22Rv1 (cell line): Measurements from ENCODE around the gene CACNA1A.

Source experiments
- H3K27ac ChIP-seq: fragments of 450-650 bp; 2 replicates; pipeline ENCODE4 v1.5.1; 2017
- CTCF ChIP-seq: fragments of 450-650 bp; IDR thresholded peaks from 2 replicates; pipeline ENCODE4 v1.5.1; 2017; ENCODE audit warnings: mild to moderate bottlenecking
- ZFX ChIP-seq: fragments of 450-650 bp; IDR thresholded peaks from 2 replicates; pipeline ENCODE4 v1.6.1; 2017; ENCODE audit warnings: antibody characterized with exemption, borderline replicate concordance

Gene CACNA1A

GRCh38 chr19:13350759-13351158, 155.5 kb downstream of the CACNA1A start:
- TF ChIP-seq ZFX, result no peak
- TF ChIP-seq CTCF, result no peak
- H3K27ac ChIP-seq, result no peak overlapping the region

- no peak for TF ChIP-seq CTCF
- TF ChIP-seq ZFX, result no peak
- H3K27ac ChIP-seq, result no peak overlapping the region
Observed at GRCh38 chr19:13350072-13350471, 156.2 kb downstream of the CACNA1A start.

- no peak for TF ChIP-seq CTCF
- no peak for TF ChIP-seq ZFX
Observed at GRCh38 chr19:13347367-13347766, 158.9 kb downstream of the CACNA1A start.

GRCh38 chr19:13343514-13343913, 162.8 kb downstream of the CACNA1A start:
- no peak overlapping the region for H3K27ac ChIP-seq
- TF ChIP-seq ZFX (no peak), CTCF (no peak)

More at GRCh38 chr19:13347367-13347766, 158.9 kb downstream of the CACNA1A start:
- H3K27ac ChIP-seq, result no peak overlapping the region

- H3K27ac ChIP-seq, result no peak overlapping the region
Observed at GRCh38 chr19:13342672-13343071, 163.6 kb downstream of the CACNA1A start.

GRCh38 chr19:13339869-13340268, 166.4 kb downstream of the CACNA1A start:
- H3K27ac ChIP-seq, result no peak overlapping the region
- TF ChIP-seq CTCF (no peak), ZFX (no peak)

More at GRCh38 chr19:13342672-13343071, 163.6 kb downstream of the CACNA1A start:
- TF ChIP-seq CTCF, result no peak
- TF ChIP-seq ZFX, result no peak

- no peak overlapping the region for H3K27ac ChIP-seq
- TF ChIP-seq ZFX (no peak), CTCF (no peak)
Observed at GRCh38 chr19:13337181-13337580, 169.1 kb downstream of the CACNA1A start.
